ENCODE data around the gene TSC1.

DNA sequence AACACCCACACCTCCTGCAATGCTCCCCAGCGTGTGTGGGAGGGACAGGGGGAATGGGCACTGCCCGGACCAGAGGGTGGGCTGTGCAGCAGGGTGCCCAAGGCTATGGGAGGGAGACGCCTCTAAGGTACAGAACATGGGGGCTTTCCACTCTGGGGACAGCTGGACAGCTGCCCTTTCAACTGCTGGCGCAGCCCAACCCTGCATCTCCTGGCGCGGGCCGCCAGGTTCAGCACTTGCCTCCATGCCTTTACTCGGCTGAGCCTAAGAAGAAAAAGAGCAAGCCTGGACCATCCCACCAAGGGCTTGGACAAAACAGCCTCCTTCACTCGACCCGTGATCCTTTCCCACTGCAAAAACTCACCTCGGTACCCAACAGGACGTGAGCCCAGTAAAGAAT lies 81.3 kb downstream of the TSC1 start:
- TF ChIP-seq, protein P1, sequence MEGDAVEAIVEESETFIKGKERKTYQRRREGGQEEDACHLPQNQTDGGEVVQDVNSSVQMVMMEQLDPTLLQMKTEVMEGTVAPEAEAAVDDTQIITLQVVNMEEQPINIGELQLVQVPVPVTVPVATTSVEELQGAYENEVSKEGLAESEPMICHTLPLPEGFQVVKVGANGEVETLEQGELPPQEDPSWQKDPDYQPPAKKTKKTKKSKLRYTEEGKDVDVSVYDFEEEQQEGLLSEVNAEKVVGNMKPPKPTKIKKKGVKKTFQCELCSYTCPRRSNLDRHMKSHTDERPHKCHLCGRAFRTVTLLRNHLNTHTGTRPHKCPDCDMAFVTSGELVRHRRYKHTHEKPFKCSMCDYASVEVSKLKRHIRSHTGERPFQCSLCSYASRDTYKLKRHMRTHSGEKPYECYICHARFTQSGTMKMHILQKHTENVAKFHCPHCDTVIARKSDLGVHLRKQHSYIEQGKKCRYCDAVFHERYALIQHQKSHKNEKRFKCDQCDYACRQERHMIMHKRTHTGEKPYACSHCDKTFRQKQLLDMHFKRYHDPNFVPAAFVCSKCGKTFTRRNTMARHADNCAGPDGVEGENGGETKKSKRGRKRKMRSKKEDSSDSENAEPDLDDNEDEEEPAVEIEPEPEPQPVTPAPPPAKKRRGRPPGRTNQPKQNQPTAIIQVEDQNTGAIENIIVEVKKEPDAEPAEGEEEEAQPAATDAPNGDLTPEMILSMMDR (IDR thresholded peaks at IDR 0.05), result no peak
- no peak for TF ChIP-seq POLR2A (IDR thresholded peaks at IDR 0.05)

All from thyroid gland (tissue), 4 donors.